HG03066 (cell line): ENCODE measurements around the gene SLF2.

ENCODE experiments used
- ATAC-seq: cut with Tn5 transposase; IDR thresholded peaks from one replicate; pipeline ENCODE4 v1.9.1; 2021; ENCODE audit warnings: low read depth; ENCODE audit not compliant: unreplicated experiment

Gene SLF2

GRCh38 chr10:100897976-100898375 lies 14.8 kb upstream of the SLF2 start:
- ATAC-seq = no peak

DNA sequence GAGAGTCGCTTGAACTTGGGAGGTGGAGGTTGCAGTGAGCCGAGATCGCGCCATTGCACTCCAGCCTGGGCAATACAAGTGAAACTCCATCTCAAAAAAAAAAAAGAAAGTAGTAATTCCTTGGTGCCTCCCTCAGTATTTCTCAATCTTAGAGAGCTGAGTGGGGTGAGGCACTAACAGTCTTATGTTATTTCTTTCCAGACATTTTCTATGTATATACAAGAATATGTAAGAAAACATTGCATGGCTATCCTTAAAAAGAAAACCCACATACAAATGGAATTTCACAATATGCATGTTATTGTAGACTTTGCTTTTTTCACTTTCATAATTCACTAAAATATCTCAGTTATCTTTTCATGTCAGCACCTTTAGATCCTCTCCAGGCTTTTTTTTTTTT lies 13.6 kb upstream of the SLF2 start:
- no peak for ATAC-seq

GRCh38 chr10:100901051-100901450 lies 11.7 kb upstream of the SLF2 start:
- no peak for ATAC-seq

GRCh38 chr10:100902622-100903021 lies 10.1 kb upstream of the SLF2 start:
- ATAC-seq = no peak

GRCh38 chr10:100904917-100905316 lies 7.8 kb upstream of the SLF2 start:
- ATAC-seq = no peak

- ATAC-seq = no peak
Measured at GRCh38 chr10:100907175-100907574, 5.6 kb upstream of the SLF2 start.

DNA sequence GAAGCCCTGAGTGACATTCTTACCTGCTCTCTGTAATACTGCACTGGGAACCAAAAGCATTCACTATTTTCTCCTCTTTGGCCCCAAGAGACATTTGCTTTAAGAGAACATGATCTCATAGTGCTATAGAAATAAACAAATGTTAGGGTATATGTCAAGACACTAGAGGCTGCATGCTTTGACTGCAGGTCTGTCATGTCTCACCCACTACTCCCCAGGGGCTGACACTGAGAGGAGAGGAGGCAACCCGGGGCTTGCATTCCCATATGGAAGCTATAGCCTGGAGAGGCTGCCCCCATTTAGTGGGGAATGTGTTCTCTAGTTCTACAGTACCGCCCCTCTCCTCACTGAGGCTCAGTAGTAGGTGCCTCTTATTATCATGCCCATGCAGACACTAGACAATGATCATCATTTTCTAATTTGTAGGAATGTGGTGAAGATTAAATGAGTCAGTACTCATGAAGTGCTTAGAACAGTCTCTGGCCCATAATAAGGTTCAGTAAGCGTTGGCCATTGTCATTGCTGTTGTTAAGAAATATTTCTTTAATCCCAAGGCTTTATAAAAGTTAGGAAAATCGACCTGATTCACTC lies 4.9 kb upstream of the SLF2 start:
- ATAC-seq = no peak

DNA sequence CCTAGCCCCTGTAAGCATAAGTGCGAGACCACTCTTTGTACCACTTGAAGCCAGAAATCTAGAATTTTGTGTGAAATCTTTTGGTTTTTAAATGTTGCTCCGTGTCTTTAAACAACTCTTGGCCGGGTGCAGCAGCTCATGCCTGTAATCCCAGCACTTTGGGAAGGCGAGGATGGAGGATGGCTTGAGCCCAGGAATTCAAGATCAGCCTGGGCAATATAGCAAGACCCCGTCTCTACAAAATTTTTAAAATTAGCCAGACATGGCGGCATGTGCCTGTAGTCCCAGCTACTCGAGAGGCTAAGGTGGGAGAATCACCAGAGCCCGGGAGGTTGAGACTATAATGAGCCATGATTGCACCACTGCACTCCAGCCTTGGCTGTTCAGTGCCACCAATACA lies 4.4 kb upstream of the SLF2 start:
- no peak for ATAC-seq

DNA sequence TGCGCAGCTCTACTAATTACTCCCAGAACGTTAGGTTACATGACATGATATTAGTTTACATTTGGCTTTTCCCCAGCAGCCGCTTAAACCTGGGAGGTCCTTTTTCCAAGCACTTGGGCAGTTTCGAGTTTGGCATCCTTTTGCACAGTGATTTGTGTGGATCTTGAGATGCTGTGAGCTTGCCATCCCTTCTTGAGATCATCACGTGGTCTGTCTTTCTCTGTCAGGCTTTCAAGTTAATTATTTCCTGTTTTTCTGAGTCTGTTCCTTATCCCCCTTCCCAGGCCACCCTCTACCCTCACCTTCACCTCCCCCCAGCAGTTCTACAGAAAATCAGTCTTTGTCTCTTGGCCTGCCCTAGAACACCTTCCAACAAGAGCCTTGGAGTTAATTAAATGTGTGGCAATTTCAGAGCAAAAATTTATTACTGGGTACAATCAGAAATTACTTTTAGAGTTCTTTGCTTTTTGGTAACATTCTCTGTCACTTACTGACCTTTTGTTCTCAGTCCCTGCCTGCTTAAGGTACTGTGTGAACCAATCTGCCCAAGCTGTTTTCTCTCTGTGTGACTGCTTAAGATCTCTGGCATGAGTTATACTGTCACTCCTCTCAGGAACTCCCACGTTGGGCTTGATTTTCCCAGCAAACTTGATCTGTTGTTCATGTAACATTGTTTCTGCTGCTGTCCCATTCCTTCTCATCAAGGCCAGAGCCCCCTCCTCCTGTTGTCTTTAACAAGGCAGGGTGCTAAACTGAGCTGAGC lies 3.1 kb upstream of the SLF2 start:
- ATAC-seq = no peak

DNA sequence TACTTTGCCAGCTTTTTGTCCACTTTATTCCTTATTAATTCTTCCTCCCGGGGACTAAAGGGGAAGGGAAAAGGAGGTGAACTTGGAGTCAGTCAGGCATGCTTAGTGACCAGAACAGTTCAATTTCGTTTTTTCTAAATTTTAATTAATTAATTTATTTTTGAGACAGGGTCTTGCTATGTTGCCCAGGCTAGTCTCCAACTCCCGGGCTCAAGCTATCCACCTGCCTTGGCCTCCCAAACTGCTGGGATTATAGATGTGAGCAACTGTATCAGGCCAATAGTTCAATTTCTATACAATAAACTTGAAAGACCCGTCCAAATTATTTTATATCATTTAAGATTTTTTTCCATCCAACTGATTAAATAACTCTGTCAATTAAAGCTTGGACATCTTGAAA lies 1.3 kb upstream of the SLF2 start:
- ATAC-seq = no peak

DNA sequence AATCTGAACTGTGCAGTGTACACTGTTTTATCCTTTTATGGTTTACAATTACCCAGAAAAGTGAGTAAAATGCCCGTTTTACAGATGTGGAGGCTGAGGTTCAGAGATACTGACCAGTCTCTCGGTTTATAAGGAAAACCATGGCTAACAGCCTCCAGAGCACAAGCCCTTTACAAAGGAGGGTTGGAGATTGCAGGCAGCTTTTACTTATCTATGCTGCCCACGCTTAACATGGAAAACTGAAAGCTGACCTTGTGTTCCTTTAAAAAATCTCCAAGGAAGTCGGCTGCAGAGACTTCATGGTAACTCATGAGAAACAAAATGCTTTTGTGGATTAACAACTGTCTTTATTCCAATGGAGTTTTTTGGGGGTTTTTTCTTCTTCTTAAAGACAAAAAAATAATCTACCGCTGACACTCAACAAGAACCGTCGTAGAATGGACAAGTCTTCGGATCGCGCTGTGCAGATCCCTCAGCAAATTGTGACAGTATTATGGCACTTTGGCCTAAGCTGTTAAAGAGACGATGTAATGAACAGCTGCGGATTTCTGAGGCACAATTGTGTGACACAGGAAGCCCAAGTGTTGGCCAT lies 654 bp upstream of the SLF2 start:
- ATAC-seq = no peak

DNA sequence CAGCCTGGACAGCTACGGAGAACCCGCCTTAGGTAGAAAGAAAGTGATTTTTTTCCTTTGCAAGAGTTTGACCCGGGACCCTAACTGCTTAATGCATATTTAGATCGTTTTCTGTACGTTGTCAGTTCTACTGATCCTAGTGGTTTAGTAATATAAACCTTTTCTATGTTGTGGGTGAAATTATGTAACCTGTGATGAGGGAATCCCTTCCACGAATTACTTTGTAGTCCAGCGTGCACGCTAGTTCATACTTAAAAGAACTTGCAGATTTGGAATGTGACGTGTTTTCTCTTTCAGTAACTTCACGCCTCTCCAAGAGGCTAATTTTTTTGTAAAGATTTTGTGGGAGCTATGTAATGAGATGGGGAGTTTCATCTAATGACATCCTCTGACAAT lies 705 bp downstream of the SLF2 start:
- no peak for ATAC-seq

DNA sequence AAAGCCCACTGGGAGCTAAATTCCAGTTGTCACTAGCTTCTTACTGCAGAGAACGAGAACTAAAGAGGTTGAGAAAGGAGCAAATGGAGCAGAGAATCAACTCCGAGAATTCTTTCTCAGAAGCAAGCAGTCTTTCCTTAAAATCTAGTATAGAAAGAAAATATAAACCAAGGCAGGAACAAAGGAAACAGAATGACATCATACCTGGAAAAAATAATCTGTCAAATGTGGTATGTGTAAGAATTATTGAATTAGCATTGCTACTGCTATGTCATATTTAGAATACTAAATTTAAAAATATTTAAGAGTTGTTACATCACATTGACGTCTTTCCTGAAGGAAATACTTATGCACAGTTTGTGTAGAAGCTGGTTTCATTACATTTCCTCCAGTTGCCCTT lies 4.3 kb downstream of the SLF2 start:
- ATAC-seq = no peak

GRCh38 chr10:100923580-100923979 lies 10.8 kb downstream of the SLF2 start:
- no peak for ATAC-seq

DNA sequence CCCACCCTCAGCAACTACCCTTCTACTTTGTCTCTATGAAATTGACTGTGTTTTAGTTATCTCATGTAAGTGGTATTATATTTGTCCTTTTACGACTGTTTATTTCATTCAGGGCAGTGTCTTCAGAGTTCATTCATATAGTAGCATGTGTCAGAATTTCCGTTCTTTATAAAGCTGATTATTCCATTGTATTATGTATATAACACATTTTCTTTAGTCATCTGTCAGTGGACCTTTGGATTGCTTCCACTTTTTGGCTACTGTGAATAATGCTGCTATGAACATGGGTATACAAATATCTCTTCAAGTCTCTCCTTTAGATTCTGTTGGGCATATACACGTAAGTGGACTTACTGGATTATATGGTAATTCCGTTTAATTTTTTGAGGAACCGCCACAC lies 14.5 kb downstream of the SLF2 start:
- no peak for ATAC-seq

GRCh38 chr10:100928039-100928438 lies 15.3 kb downstream of the SLF2 start:
- no peak for ATAC-seq

- ATAC-seq = no peak
Measured at GRCh38 chr10:100930368-100930767, 17.6 kb downstream of the SLF2 start.

DNA sequence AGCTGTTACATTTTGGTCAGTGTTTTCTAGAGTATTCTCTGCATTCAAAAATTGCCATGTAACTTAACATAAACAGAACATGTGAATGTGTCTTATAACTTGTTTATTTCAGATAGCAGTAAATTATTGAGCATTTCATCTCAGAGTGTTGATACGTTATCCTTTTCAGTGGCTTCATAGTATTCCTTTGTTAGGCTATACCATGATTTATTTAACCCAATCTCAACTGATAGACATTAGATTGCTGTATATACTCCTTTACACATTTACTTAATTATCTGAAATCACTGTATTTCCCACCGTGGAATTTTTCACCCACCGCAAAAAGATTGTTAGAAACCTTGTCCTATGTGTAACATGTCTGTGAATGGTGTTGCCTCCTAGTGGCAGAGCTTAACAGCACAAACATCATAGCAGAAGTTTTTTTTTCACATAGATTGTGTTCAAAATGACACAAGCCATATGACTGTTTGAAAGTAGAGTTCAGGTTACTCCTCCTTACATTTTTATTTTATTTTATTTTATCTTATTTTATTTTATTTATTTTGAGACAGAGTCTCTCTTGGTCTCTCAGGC lies 21.4 kb downstream of the SLF2 start:
- ATAC-seq = no peak

DNA sequence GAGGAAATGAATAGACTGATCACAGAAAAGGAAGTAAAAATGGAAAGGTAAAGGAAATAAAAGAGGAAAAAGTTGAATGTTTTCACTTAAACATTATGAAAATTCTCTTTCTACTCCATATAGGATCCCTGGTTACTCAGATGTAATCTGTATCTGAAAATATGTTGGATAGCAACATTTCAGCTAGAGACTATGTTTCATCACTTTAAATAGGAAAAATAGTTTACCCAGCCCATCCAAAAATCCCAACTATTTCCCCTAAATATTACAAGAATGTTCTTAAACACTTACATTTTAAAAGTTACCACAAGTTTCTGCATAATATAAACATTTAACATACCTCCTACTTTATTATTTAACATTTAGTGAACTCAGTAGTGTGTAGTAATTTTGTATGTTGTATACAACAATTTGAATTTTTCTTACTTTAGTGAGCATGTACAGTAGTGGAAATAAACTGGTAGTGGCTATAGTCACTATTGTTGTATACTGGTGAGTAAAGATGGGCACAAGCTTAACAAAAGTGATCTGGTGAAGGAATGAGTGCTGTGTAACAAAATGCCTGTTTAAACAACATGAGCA lies 27.1 kb downstream of the SLF2 start:
- ATAC-seq = no peak

DNA sequence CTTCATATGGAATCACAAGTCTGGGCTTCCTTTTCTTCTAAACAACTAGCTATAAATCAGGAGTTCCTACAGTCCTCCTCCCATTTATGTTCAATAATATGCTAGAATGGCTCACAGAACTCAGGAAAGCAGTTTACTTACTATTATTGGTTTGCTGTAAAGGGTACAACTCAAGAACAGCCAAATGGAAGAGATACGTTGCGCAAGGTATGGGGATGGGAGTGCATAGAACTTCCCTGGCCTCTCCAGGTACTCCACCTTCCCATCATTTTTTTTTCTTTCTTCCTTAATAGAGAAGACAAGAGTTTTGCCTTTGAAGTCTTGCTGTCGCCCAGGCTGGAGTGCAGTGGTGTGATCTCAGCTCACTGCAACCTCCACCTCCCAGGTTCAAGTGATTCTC lies 29.5 kb downstream of the SLF2 start:
- ATAC-seq = no peak

DNA sequence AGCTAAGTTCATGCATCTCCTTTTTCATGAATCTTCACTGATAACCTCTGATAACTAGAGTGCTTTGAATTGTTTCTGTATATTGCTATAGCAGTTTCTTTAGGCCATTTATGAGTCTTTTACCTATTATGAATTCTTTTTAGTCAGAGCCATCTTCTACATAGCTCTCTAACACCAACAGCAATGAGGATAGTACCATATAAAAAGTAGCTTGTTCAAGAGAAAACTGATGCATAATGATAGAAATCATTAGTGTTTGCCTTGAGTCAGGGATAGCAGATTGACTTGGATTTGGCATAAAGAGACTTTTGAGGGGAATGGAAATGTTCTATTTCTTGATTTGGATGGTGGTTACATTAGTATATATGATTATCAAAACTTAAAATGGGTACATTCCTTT lies 30.7 kb downstream of the SLF2 start:
- ATAC-seq = no peak
